HG03280 (cell line): ENCODE results near the gene ANKRD6.

Experiments used
- ATAC-seq: cut with Tn5 transposase; IDR thresholded peaks from one replicate; pipeline ENCODE4 v1.9.1; 2021; ENCODE audit warnings: mild to moderate bottlenecking, moderate library complexity; ENCODE audit not compliant: unreplicated experiment

ANKRD6 gene

GRCh38 chr6:89682991-89683390 lies 250.0 kb downstream of the ANKRD6 start:
- no peak for ATAC-seq
